ENCODE data around the gene KRT15.

KRT15 gene

DNA sequence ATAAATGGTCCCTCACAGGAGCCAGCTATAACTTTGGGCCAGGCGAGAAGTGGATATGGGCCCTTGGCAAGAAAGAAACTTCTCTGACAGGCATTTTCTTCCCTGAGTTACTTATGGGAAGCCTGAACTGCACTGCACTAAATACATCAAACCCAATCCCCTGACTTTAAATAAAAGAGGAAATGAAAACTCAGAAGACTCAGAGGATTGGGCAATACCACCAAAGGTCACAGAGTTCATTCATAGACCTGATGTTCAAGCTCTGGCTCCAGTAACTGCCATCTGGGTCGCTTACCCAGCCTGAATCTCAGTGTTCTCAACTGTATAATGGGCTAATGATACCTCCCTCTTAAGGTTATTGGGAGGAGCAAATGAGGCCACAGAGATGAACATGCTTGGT is 38.6 kb downstream of the KRT15 start:
- DNase-seq, result no peak

DNA sequence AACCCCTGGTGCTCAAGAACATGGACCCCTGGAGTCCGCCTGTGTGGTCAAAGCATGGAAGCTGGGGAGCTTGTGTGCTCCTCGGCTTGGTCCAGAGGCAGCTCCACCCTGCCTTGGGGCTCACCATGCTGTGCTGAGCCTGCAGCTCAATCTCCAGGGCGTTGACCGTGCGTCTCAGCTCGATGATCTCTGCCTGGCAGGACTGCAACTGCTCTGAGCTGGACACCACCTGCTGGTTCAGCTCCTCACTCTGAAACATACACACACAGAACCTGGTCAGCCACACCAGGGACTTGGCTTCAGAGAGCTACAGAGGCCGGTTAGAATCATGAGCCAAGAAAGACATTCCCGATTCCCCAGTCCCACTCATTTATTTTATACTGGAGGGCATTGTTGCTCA is 40.5 kb downstream of the KRT15 start:
- no peak for DNase-seq

GRCh38 chr17:41476866-41477815 is 41.5 kb downstream of the KRT15 start:
- no peak for DNase-seq

GRCh38 chr17:41475421-41475820 is 43.3 kb downstream of the KRT15 start:
- no peak for DNase-seq

GRCh38 chr17:41474863-41475262 is 43.8 kb downstream of the KRT15 start:
- DNase-seq, result no peak

GRCh38 chr17:41468346-41468745 is 50.3 kb downstream of the KRT15 start:
- no peak for DNase-seq

DNA sequence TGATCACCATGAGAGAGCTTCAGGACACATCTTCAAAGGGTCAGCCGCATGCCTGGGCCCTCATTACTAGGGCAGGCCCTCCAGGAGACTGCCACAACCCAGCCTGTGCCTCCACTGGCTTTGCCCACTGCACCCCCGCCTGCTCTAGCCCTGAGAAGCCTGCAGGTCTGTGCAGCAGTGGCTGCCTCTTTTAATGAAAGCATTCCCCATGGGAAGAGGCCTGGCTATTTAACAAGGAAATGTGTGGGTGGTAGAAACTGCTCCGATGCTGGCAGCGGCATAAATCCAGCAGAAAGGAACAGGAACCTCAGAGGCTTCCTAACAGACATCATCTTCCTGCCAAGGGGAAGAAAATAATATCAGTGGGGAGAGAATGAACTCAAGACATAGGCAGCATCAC is 51.1 kb downstream of the KRT15 start:
- no peak for DNase-seq

- DNase-seq, result no peak
Measured at GRCh38 chr17:41466988-41467387, 51.7 kb downstream of the KRT15 start, which contains the start of gene KRT32. Gene KRT32 (minus strand): TSS chr17:41467386. CDS start chr17:41467325, 61 bp downstream.

DNA sequence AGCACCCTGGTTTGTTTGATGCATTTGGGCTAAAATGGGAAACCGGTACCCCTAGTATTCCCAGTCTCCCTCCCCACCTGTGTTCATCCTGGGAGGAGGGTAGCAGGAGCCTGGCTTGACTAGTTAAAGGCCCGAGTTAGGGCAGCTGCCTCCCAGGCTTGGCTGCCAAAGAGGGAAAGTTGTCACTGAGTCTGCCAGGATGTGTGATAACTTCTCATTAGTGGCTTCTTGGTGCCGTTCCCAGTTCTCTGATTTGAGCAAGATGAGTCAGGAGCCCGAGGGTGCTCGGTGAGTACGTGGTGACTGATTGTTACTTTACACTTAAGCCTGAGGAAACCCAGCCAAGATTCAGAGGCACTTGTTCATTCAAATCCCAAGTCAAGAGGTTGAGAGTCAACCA is 54.0 kb downstream of the KRT15 start:
- no peak for DNase-seq

- DNase-seq, result no peak
Measured at GRCh38 chr17:41464173-41464572, 54.5 kb downstream of the KRT15 start.

DNA sequence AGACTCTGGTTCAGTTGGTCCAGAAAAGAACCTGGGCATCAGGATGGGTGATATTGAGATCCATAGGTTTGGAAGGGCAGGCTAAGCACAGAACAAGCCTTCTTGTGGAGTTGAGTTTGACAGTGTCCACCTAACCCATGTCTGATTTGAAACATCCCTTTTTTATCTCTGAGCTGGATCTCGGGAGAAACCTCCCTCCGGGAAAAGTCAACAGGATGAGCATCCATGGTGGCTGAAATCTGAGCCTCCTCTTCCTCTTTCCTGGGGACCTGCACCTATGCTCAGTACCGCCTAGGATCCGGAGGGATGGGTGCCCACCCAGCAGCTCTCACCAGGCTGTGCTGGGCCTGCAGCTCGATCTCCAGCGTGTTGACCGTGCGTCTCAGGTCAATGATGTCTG is 54.9 kb downstream of the KRT15 start:
- DNase-seq, result no peak
